OCI-LY7 (cell line): ENCODE data around the gene TMCC1. TPM values are rescaled to one million over a fixed set of nuclear protein-coding genes. Genes with fewer than 3 reads are reported as not detected.

Experiments used
- BruUV-seq: library from RNA; stranded (reverse); fragments of 400-500 nt; replicated peaks from 2 replicates; lab custom pipeline; 2021; lab: Mats Ljungman, UMichigan
- CTCF ChIA-PET: fragments of 300-600 bp; sonication (Branson Sonifier 250); formaldehyde crosslinking; loops from one replicate; lab custom pipeline; 2022; ENCODE audit warnings: antibody characterized with exemption; ENCODE audit not compliant: unreplicated experiment; lab: Charles Lee
- POLR2A ChIA-PET: fragments of 300-600 bp; sonication (Branson Sonifier 250); formaldehyde crosslinking; loops from one replicate; lab custom pipeline; 2022; ENCODE audit warnings: antibody characterized with exemption; lab: Charles Lee
- DNase-seq: peaks from one replicate; pipeline ENCODE4 v3.0.0-alpha.2; 2015; ENCODE audit warnings: low spot score
- H2AFZ ChIP-seq: fragments of 200-600 bp; sonication (generic), shearing (Covaris generic); 2 replicates; pipeline ENCODE4 v1.6.1; 2014; ENCODE audit warnings: mild to moderate bottlenecking, antibody characterized with exemption, low read length, moderate library complexity
- H3K27ac ChIP-seq: fragments of 200-600 bp; sonication (generic); 2 replicates; pipeline ENCODE4 v1.5.1; 2014; ENCODE audit warnings: mixed run types, low read depth, mild to moderate bottlenecking, moderate library complexity, low read length, inconsistent platforms; ENCODE audit not compliant: poor library complexity, severe bottlenecking
- H3K36me3 ChIP-seq: fragments of 200-600 bp; sonication (generic); 2 replicates; pipeline ENCODE4 v1.6.1; 2014; ENCODE audit warnings: mild to moderate bottlenecking, antibody characterized with exemption, low read length, moderate library complexity, mixed read lengths; ENCODE audit not compliant: insufficient read depth
- H3K4me1 ChIP-seq: fragments of 200-600 bp; sonication (generic); 2 replicates; pipeline ENCODE4 v1.5.1; 2014; ENCODE audit warnings: mild to moderate bottlenecking, low read length; ENCODE audit not compliant: insufficient read depth, poor library complexity, severe bottlenecking
- H3K4me2 ChIP-seq: fragments of 200-600 bp; sonication (generic); 2 replicates; pipeline ENCODE4 v1.6.1; 2014; ENCODE audit warnings: mild to moderate bottlenecking, low read length
- H3K4me3 ChIP-seq: fragments of 200-600 bp; sonication (generic); 2 replicates; pipeline ENCODE4 v1.5.1; 2014; ENCODE audit warnings: mild to moderate bottlenecking, low read depth, low read length; ENCODE audit not compliant: poor library complexity, severe bottlenecking
- H3K79me2 ChIP-seq: fragments of 200-600 bp; sonication (generic); 2 replicates; pipeline ENCODE4 v1.6.1; 2016; ENCODE audit warnings: low read depth, mild to moderate bottlenecking, low read length, moderate library complexity, mixed read lengths; ENCODE audit not compliant: insufficient read depth
- H3K9me2 ChIP-seq: fragments of 200-600 bp; sonication (generic); 2 replicates; pipeline ENCODE4 v1.6.1; 2016; ENCODE audit warnings: mild to moderate bottlenecking, low read length, mixed read lengths; ENCODE audit not compliant: insufficient read depth
- H3K9me3 ChIP-seq: fragments of 200-600 bp; sonication (generic); 2 replicates; pipeline ENCODE4 v1.6.1; 2014; ENCODE audit warnings: mild to moderate bottlenecking, mixed run types, low read length, mixed read lengths
- H4K20me1 ChIP-seq: fragments of 200-600 bp; sonication (generic); 2 replicates; pipeline ENCODE4 v1.6.1; 2014; ENCODE audit warnings: mild to moderate bottlenecking, antibody characterized with exemption, low read length, moderate library complexity, mixed read lengths; ENCODE audit not compliant: insufficient read depth
- EZH2phosphoT487 ChIP-seq: fragments of 200-600 bp; sonication (generic); IDR thresholded peaks from 2 replicates; pipeline ENCODE4 v1.6.1; 2018; ENCODE audit warnings: low read depth, borderline replicate concordance, mild to moderate bottlenecking, mixed run types, antibody characterized with exemption, low read length, moderate library complexity, mixed read lengths
- intact Hi-C: fragments of 100-400 bp; cut with micrococcal nuclease; formaldehyde crosslinking; loops from one replicate; pipeline ENCODE4 v1.10.0; 2022; ENCODE audit not compliant: unreplicated experiment
- total RNA-seq, 2 experiments: library from RNA; depleted of rRNA in 1 of 2; stranded (reverse); fragments of >200 nt in 1 of 2; shearing (Covaris generic) in 1 of 2; gene quantifications; 2 replicates each; pipeline ENCODE4 v1.2.3, GENCODE V29; 2014 to 2022
- TF ChIP-seq, protein P1 (sequence below): fragments of 200-600 bp; sonication (generic); conservative IDR thresholded peaks from 2 replicates; pipeline ENCODE4 v1.5.1; 2014; ENCODE audit warnings: mild to moderate bottlenecking, antibody characterized with exemption, low read length, moderate library complexity, mixed read lengths

Gene TMCC1
- total RNA-seq, 2 experiments from 2014 or later, result 31.7 to 38.8 TPM

DNA sequence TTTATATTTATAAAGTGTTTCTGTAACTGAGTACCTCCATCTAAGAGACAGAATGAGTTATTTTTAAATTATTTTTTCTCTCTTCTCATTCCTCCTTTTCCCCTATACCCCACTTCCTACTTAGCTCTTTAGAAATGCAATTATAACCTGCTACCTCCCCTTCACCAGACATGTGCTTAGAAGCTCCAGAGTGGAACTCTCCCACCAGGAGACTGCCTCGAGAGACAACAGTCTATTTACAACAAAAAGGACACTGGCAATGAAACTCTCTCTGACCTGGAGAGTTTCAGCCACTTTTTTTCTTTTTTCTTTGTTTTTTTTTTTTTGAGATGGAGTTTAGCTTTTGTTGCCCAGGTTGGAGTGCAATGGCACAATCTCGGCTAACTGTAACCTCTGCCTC is 177.7 kb downstream of the TMCC1 start:
- Histone ChIP-seq H3K9me2 (no peaks in the 10 kb centered on the region), H3K4me1 (no peaks in the 10 kb centered on the region), H3K79me2 (no peaks in the 10 kb centered on the region), H3K4me2 (no peak overlapping the region), H2AFZ (no peak overlapping the region), H3K4me3 (no peak overlapping the region), H3K9me3 (no peaks in the 10 kb centered on the region), H3K27ac (no peak overlapping the region), H4K20me1 (no peaks in the 10 kb centered on the region), H3K36me3 (no peaks in the 10 kb centered on the region)
- CTCF ChIA-PET, result no interaction called here
- TF ChIP-seq, protein P1, sequence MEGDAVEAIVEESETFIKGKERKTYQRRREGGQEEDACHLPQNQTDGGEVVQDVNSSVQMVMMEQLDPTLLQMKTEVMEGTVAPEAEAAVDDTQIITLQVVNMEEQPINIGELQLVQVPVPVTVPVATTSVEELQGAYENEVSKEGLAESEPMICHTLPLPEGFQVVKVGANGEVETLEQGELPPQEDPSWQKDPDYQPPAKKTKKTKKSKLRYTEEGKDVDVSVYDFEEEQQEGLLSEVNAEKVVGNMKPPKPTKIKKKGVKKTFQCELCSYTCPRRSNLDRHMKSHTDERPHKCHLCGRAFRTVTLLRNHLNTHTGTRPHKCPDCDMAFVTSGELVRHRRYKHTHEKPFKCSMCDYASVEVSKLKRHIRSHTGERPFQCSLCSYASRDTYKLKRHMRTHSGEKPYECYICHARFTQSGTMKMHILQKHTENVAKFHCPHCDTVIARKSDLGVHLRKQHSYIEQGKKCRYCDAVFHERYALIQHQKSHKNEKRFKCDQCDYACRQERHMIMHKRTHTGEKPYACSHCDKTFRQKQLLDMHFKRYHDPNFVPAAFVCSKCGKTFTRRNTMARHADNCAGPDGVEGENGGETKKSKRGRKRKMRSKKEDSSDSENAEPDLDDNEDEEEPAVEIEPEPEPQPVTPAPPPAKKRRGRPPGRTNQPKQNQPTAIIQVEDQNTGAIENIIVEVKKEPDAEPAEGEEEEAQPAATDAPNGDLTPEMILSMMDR, result no peak
- no peak for TF ChIP-seq EZH2phosphoT487
- no peak for DNase-seq
- POLR2A ChIA-PET, result interaction anchor here (0.7 kb wide), 2 partner anchors 203 to 218 kb away, joined by 4 to 5 read pairs; no protein-coding TSS in a partner anchor
- BruUV-seq, result no TSS peak
- intact Hi-C loops, result no loop called here

DNA sequence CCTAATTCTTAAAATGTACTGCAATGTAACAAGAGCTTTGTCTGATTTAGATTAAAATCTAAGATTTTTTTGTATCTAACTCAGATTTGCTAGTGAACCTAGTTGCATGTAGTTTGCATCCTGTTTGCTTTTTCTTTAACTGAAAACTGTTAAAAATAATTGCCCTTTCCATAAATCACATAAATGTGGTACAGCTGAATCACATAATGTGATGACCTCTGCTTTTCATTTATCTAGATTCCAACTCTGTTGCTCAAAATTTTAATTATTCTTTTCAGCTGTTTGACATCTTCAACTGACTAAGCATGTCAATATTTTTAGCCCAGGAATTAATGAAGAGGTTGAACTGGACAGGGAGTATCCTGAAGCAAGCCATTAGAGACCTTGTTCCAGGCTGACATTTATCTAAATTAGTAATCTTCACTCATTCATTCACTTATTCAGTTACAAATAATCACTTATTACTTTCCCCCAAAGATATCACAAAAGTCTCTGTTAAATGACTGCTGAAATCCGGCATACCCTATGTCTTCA is 185.1 kb downstream of the TMCC1 start:
- Histone ChIP-seq H3K27ac (no peak overlapping the region), H2AFZ (no peak overlapping the region), H3K79me2 (no peaks in the 10 kb centered on the region), H3K9me3 (no peaks in the 10 kb centered on the region), H3K36me3 (no peaks in the 10 kb centered on the region), H3K9me2 (no peaks in the 10 kb centered on the region), H3K4me2 (no peak overlapping the region), H3K4me1 (no peaks in the 10 kb centered on the region), H3K4me3 (no peak overlapping the region), H4K20me1 (no peaks in the 10 kb centered on the region)
- no peak for DNase-seq
- intact Hi-C loops, result no loop called here
- ChIA-PET POLR2A (no interaction called here), CTCF (no interaction called here)
- no peak for TF ChIP-seq EZH2phosphoT487
- TF ChIP-seq, protein P1, result no peak
- BruUV-seq, result no TSS peak

DNA sequence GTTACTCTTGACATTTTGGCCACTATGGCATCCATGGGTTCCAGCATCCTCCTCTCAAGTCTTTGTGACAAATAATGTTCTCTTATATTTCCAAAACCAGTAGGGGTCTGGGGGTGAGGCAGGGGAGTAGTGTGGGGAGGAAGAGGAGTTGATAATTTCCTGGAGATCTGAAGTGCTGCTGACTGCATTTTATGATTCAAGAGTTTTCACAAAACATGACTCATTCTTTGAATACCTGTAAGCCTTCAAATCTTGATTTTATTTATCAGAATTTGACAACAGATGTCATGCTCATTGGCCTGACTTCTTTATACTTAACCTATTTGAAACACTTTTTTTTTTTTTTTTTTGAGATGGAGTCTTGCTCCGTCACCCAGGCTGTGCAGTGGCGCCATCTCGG is 188.2 kb downstream of the TMCC1 start:
- Histone ChIP-seq H2AFZ (no peak overlapping the region), H3K4me2 (no peak overlapping the region), H3K4me3 (no peak overlapping the region), H3K4me1 (no peaks in the 10 kb centered on the region), H3K79me2 (no peaks in the 10 kb centered on the region), H4K20me1 (no peaks in the 10 kb centered on the region), H3K27ac (no peak overlapping the region), H3K9me2 (no peaks in the 10 kb centered on the region), H3K36me3 (no peaks in the 10 kb centered on the region), H3K9me3 (no peaks in the 10 kb centered on the region)
- no peak for DNase-seq
- TF ChIP-seq, protein P1, result no peak
- no peak for TF ChIP-seq EZH2phosphoT487
- no TSS peak for BruUV-seq
- ChIA-PET CTCF (no interaction called here), POLR2A (interaction anchor here (0.7 to 0.8 kb wide), 3 partner anchors 13 to 46 kb away, joined by 3 read pairs; no protein-coding TSS in a partner anchor)
- intact Hi-C loops, result no loop called here
